NCI-H2196 treated with DMSO at 0.1 percent for 48 hours (cell line): ENCODE measurements around the gene TMEM229B.

ENCODE experiments used
- DNase-seq: peaks from one replicate; lab custom pipeline; 2025; ENCODE audit not compliant: unreplicated experiment; lab: John Stamatoyannopoulos, UW

The TMEM229B gene

GRCh38 chr14:67490196-67490595, 1.7 kb upstream of the TMEM229B start:
- no peak for DNase-seq

- DNase-seq = no peak
These were observed 1.2 kb downstream of the TMEM229B start for GRCh38 chr14:67487332-67487731.

- no peak for DNase-seq
These were observed 1.6 kb downstream of the TMEM229B start for GRCh38 chr14:67486890-67487289.

GRCh38 chr14:67485501-67486095, 2.9 kb downstream of the TMEM229B start:
- no peak for DNase-seq

GRCh38 chr14:67483579-67484285, 4.8 kb downstream of the TMEM229B start:
- DNase-seq = no peak

- DNase-seq = no peak
These were observed 6.0 kb downstream of the TMEM229B start for GRCh38 chr14:67482231-67483164.

- DNase-seq = no peak
These were observed 8.5 kb downstream of the TMEM229B start for GRCh38 chr14:67480011-67480410.

GRCh38 chr14:67478800-67479084, 9.8 kb downstream of the TMEM229B start:
- DNase-seq = no peak

GRCh38 chr14:67477926-67478799, 10.4 kb downstream of the TMEM229B start:
- DNase-seq = peak; percentile 40

GRCh38 chr14:67474366-67474765, 14.2 kb downstream of the TMEM229B start:
- DNase-seq = no peak

- no peak for DNase-seq
These were observed 15.0 kb downstream of the TMEM229B start for GRCh38 chr14:67473290-67474082.

GRCh38 chr14:67472726-67473125, 15.8 kb downstream of the TMEM229B start:
- no peak for DNase-seq

GRCh38 chr14:67469954-67470353, 18.6 kb downstream of the TMEM229B start:
- DNase-seq = no peak

- DNase-seq = no peak
These were observed 20.2 kb downstream of the TMEM229B start for GRCh38 chr14:67468378-67468730.

- DNase-seq = no peak
These were observed 21.4 kb downstream of the TMEM229B start for GRCh38 chr14:67467134-67467533.

- DNase-seq = no peak
These were observed 23.6 kb downstream of the TMEM229B start for GRCh38 chr14:67464879-67465278.

GRCh38 chr14:67464377-67464776, 24.1 kb downstream of the TMEM229B start:
- no peak for DNase-seq

- DNase-seq = no peak
These were observed 24.6 kb downstream of the TMEM229B start for GRCh38 chr14:67463900-67464299.

GRCh38 chr14:67461996-67462395, 26.5 kb downstream of the TMEM229B start:
- DNase-seq = no peak

- no peak for DNase-seq
These were observed 27.1 kb downstream of the TMEM229B start for GRCh38 chr14:67461341-67461985.
